ENCODE data around the gene FYN.

FYN gene

DNA sequence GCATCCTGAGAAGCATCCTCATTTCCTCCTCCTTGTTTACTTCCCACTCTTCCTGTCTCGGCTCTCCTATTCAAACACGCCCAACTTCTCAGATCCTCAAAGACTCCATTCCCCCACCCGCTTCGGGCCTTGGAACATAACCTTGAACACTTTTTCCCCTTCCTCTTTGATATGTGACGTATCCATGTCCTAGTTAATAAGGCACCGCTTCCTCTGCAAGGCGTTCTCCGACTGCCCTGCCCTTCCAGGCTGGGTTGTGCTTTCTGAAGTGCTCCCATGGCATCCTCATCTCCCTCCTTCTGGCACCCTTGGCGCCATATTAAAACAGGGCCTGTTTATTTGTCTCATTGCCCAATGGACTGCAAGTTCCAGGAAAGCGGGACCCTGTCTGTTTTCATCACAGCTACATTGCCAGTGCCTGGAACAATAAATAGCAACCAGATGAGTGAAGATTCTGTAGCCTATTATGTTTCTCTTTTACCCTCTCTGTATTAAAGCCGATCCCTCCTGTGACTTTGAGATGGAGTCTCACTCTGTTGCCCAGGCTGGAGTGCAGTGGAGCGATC lies 152.2 kb downstream of the FYN start:
- DNase-seq, result no peak

DNA sequence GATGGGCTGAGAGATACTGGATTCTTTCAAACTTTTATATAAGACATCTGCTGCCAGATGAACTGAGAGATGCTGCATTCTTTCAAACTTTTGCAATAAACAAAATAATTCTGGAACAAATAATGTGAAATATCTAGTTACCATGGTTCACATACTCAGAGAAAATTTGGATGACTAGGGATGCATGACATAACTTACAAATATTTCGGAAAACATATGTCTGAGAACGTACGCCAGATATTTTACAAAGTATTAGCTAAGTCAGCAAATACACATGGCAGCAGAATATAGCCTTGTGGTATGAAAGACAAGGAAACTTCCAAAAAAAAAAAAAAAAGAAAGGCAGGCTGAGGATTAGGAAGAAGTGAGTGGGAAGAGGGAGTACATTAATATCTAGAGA lies 154.3 kb downstream of the FYN start:
- DNase-seq, result no peak

DNA sequence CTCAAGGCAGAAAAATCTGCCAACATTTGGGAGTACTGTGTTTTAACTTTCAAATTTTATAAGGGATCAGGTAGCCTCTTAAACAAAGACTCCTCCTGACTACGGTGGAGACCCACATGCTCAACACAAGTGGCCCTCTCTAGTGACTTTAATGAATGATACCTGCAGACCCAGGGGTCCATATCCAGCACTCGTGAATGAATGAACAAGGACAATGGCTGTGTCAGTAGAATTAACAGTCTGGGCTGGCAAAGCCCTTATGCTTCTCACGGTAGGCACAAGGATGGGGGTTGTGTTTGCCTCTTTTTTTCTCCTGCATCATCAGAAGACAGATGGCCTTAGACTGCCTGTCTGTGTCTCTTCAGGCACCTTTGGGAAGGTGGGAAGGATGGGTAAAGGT lies 154.9 kb downstream of the FYN start:
- DNase-seq, result no peak

GRCh38 chr6:111717621-111718020 lies 155.6 kb downstream of the FYN start:
- DNase-seq, result no peak

DNA sequence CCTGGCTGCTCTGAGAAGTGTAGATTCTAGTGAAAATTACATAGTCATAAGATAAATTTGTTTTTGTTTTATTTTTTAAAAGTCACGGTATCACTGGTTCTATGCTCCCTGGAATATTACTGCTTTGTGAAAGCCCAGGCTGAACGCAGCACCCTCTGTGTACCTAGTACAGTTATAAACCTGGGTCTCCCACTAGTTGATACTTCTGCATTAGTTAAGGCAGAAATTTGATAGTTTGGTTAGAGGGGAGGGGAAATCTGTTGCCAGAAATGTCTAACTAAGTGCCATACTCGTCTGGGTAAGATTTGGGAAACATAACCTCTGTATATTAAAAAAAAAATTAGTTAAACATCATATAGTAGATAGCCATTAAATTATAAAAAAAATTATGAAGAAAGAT lies 156.9 kb downstream of the FYN start:
- no peak for DNase-seq

DNA sequence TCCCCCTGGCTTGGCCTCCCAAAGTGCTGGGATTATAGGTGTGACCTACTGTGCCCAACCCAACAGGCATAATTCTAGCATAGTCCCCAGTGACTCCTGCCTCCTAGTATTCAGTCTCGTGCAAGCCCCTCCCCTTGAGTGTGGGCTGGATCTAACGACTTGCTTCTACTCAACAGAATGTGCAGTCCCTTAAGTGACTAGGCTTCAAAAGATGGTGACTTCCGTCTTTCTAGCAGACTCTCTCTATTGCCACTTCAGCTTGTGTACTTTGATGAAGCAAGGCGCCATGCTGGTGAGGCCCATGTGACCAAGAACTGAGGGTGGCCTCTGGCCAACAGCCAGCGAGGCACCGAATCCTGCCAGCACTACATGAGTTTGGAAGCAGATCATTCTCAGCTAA lies 157.9 kb downstream of the FYN start:
- DNase-seq, result peak in 1 of 4 experiments; percentile 30

GRCh38 chr6:111714416-111715270 lies 158.6 kb downstream of the FYN start:
- no peak for DNase-seq

DNA sequence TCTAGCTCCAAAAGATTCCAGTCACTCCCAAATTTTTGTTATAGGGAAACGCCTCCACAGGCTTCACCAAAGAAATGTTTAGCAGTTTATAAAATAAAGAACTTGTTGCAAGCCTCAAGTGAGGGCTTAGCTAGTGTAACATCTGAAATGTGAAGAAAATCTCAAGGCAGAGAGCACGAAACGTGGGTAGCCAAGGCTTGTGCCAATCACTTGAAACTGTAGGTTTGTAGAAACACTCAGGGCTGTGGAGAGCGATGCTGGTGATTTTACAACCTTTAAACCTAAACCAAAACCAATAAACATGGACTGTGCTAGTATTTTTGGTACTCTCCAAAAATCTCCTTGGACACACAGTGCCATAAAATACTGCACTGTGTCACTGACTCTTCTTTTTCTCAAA lies 159.4 kb downstream of the FYN start:
- DNase-seq, result no peak

GRCh38 chr6:111713236-111713635 lies 160.0 kb downstream of the FYN start:
- DNase-seq, result no peak

GRCh38 chr6:111711984-111712752 lies 161.1 kb downstream of the FYN start:
- no peak for DNase-seq

DNA sequence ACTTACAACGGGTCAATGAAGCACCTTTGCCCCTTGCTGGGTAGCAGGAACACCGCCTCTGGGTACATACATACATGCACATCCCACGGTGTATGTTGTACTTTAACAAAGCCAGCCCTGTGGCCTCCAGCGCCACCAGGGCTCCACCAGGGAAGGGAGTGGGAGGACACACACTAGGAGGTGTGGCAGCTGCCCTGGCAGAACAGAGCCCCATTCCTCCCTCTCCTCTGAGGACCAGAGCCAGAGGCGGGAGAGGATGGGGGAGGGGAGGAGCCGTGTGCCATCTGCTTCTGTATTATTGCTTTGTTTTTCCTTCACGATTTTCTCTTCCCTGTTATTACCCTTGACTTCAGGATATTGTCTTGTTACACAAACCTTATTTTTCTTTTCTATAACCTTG lies 161.8 kb downstream of the FYN start:
- no peak for DNase-seq

- no peak for DNase-seq
Observed at GRCh38 chr6:111710911-111711310, 162.3 kb downstream of the FYN start.

- no peak for DNase-seq
Observed at GRCh38 chr6:111710439-111710838, 162.8 kb downstream of the FYN start.

- DNase-seq, result peak in 1 of 4 experiments; percentile 30
Observed at GRCh38 chr6:111709615-111710398, 163.4 kb downstream of the FYN start.

DNA sequence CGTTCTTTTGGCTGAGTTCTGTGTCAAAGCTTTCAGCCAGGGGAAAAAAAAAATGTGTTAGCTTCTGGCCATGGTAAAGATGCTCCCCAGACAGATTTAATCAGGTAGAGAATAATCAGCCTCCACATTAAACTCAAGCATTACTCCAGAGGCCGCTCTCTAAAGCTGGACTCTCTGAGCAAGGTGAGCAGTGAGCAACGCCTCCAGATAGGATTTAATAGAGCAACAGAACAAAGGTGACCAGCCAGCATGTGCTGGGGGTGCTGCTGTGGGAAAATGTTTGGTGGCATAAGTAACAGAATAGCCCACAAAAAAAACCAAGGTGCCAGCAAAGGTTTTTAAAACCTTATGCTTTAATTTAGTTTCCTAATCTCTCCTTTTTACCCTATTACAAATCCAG lies 164.1 kb downstream of the FYN start:
- DNase-seq, result no peak

DNA sequence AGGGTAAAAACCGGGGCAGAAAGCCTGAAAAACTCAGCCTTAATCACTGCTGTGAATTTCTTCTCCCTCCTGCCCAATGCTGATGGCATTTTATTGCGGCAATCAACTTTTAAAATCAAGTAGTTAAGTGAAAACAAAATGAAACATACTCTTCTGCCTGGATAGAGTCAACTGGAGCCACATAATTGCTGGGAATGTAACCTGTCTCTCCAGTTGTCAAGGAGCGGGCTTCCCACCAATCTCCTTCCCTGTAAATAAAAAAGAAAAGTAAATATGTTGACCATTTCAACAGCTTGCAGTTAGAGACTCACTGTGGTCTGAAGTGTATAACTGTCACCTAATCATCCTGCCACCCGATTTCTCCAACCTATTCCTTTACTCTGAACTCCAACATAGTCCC lies 165.5 kb downstream of the FYN start:
- DNase-seq, result no peak

DNA sequence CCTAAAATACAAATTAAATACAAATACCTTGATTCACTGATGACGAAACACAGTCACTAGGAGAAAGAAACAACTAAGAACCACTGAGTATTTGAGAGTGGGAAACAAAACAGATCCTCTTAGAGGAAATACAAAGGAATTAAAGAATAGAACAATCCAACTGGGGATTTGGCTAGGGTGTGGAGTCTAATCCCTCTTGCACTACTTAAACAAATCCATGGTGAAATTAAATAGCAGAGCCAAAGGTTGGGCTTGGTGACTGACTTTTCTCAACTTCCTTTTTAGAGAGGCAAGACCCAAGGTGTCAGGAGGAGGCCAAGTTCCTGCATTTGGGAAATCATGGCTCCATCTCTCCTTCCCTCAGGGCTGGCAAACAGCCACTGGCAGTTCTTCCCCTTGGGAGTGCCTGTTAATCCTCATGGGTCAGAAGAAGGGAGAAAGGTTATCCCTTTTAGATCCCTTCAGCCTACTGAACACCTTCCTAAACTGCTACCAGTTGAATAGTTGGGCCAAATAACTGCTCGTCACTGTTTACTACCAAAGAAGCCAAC lies 166.3 kb downstream of the FYN start:
- no peak for DNase-seq

GRCh38 chr6:111703723-111704122 lies 169.5 kb downstream of the FYN start:
- no peak for DNase-seq

DNA sequence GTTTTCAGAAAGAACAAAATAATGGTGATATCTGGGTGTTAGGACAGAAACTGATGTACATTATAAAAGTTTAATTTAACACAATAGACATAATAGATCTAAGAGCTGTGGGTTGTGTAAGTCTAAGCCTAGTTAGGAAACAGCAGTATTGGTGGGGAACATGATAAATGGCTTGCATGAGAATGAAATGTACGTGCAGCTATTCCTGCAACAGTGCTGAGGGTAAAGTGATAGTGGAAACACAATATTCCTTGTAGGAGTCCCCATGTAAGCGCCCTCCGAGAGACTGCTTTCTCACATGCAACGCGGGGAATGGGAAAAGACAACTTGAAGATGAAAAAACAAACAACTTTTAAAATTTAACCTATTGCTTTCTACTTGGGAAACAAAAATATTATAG lies 171.0 kb downstream of the FYN start:
- DNase-seq, result no peak

GRCh38 chr6:111701146-111701545 lies 172.1 kb downstream of the FYN start:
- no peak for DNase-seq

DNA sequence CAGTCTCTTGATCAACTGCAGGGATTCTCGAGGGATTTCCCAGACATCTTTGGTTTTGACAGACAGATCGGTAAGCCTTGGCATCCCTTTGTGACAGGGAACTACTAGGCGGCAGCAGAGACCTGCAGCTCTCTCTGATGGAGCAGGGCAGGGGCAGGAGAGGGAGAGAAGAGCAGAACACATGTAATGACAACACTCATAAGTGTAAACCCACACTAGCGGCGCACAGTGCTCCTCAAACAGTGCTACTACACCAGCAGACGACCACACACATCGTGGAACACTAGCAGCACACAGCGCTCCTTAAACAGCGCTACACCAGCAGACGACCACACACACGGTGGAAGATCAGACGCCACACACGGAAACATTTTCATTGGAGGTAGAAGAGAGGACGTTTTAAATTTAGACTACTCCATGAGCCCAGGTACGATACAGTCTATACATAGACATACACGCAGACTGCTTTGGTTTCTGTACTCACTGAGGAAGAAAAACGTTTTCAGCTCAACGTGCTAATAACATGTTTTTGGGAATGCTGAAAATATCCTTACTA lies 173.0 kb downstream of the FYN start:
- no peak for DNase-seq

DNA sequence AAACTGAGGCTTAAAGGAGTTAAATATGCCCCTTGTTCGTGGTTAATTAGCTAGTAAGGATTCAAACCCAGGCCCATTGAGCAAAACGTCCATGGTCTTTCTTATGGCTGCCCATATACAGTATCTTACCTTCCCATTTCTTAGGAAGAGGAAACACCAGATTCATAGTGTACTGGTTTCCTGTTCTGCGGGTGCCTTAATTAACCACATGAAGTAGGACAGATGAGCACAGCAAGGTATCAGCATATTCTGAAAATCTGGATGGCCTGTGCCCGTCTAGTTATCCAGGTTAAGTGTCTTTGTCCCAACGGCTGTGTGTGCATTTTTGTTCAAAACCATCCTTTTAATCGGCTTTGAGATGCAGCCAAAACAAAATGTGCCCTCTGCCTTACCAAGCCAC lies 174.1 kb downstream of the FYN start:
- DNase-seq, result no peak

DNA sequence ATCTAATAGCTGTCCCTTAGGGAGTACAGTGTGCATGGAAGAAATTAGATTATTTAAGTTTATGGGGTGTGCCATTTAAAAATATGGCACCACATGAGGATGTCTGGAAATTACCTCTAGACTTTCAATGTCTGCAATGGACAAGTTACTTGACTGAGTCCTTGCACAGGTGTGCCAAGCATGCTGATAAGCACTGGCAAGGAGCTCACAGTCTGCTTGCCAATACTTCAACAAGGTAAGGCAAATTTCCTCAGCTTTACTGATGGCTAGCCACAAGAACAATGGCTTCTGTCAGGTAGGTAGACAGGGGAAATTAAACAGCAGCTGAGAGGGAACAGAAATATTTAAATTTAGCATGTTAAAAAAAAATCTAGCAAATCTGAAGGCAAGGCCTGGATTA lies 176.4 kb downstream of the FYN start:
- DNase-seq, result no peak

Measured in activated naive CD4-positive, alpha-beta T cell (primary cell).